Osteoblast (primary cell): ENCODE results near the gene RBM20. TPM values are rescaled to one million over a fixed set of nuclear protein-coding genes. Genes with fewer than 3 reads are reported as not detected.

Experiments
- DNase-seq: peaks from one replicate; pipeline ENCODE4 v3.0.0; 2011; ENCODE audit warnings: low spot score, mixed read lengths; ENCODE audit not compliant: insufficient read length; ENCODE audit errors: missing footprints
- H2AFZ ChIP-seq: 2 replicates; pipeline ENCODE4 v1.6.0; 2011; ENCODE audit warnings: mild to moderate bottlenecking, low read length
- H3K27ac ChIP-seq: 2 replicates; pipeline ENCODE4 v1.5.1; 2011; ENCODE audit warnings: mild to moderate bottlenecking, low read depth, low read length, moderate library complexity
- H3K27me3 ChIP-seq: 2 replicates; pipeline ENCODE4 v1.6.0; 2012; ENCODE audit warnings: mild to moderate bottlenecking, control low read depth, inconsistent platforms, low read length, moderate library complexity; ENCODE audit not compliant: insufficient read depth
- H3K36me3 ChIP-seq: 2 replicates; pipeline ENCODE4 v1.5.1; 2011; ENCODE audit warnings: mild to moderate bottlenecking, low read length, control low read depth, moderate library complexity; ENCODE audit not compliant: insufficient read depth
- H3K4me1 ChIP-seq: 2 replicates; pipeline ENCODE4 v1.5.1; 2011; ENCODE audit warnings: mild to moderate bottlenecking, low read length, control low read depth, moderate library complexity; ENCODE audit not compliant: insufficient read depth
- H3K4me2 ChIP-seq: 2 replicates; pipeline ENCODE4 v1.6.0; 2011; ENCODE audit warnings: mild to moderate bottlenecking, low read length; ENCODE audit not compliant: insufficient read depth
- H3K4me3 ChIP-seq: fragments of 200-600 bp; sonication (generic); 3 replicates; pipeline ENCODE4 v1.5.1; 2012; ENCODE audit warnings: mild to moderate bottlenecking, low read length, inconsistent platforms; ENCODE audit not compliant: insufficient read depth
- H3K79me2 ChIP-seq: 2 replicates; pipeline ENCODE4 v1.6.0; 2012; ENCODE audit warnings: mild to moderate bottlenecking, low read length, control low read depth, inconsistent platforms; ENCODE audit not compliant: insufficient read depth
- H3K9me3 ChIP-seq: 2 replicates; pipeline ENCODE4 v1.5.1; 2011; ENCODE audit warnings: low read depth, low read length, control low read depth
- H4K20me1 ChIP-seq: 2 replicates; pipeline ENCODE4 v1.6.0; 2012; ENCODE audit warnings: mild to moderate bottlenecking, low read length, control low read depth; ENCODE audit not compliant: insufficient read depth
- total RNA-seq: library from RNA; depleted of rRNA; stranded (reverse); fragments of >200 nt; gene quantifications from 2 replicates; pipeline ENCODE4 v1.2.3, GENCODE V29; 2012
- TF ChIP-seq, protein P1 (sequence below): IDR thresholded peaks from 2 replicates; pipeline ENCODE4 v1.5.1; 2011; ENCODE audit warnings: mild to moderate bottlenecking, low read depth, low read length, moderate library complexity; ENCODE audit errors: extremely low read depth

The RBM20 gene
- total RNA-seq, 1 donor = not detected

DNA sequence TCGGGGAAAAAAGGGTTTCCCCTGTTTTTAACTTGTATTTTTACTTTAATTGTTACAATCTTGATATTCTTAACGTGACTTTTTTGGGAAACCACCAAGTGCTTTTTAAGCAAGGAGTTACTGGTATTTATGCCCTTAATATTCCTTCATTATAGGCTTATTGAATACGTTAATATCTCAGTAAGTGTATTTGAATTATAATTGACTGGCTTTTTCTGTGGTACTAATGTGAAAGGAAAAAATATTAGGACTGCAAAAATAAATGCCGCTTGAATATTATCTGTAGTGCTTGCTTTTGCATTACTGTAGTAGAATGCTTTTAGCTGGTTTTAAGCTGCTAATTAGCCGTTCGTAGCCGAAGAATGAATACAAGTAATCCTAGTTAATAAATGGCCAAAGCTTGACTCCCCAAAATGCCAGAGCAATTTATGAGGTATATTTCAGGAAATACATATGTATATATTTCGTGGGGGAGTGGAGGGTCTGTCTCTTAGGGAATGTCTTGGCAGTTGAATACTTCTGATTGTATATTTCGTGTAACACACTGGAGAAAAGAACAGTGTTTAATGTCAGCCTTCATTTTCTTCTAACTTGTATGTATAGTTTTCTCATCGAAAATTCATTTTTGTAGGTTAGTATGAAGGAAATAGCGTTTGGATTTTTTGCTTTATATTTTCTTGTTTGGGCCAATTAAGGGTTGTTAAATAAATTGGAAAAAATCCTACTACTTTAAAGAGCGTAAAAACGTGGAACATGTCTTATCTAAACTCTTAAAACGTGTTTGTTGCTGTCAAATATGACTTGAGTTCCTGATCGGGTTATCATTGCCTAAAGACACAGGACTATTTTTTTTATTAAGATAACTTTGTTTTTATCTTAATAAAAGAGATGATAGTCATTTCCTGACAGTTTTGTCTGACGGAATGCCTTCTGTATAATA lies 229.1 kb downstream of the RBM20 start:
- H3K4me2 ChIP-seq = peak overlapping the region; percentile 82
- H4K20me1 ChIP-seq = no peaks in the 10 kb centered on the region
- H3K9me3 ChIP-seq = no peaks in the 10 kb centered on the region
- H3K4me3 ChIP-seq = peak overlapping the region; percentile 88
- no peaks in the 10 kb centered on the region for H3K36me3 ChIP-seq
- no peak for DNase-seq
- H3K4me1 ChIP-seq = peaks cover 19% of the 10 kb centered on the region
- peak overlapping the region; percentile 95 for H3K27ac ChIP-seq
- no peaks in the 10 kb centered on the region for H3K27me3 ChIP-seq
- H2AFZ ChIP-seq = no peak overlapping the region
- peaks cover 56% of the 10 kb centered on the region for H3K79me2 ChIP-seq
- TF ChIP-seq, protein P1, sequence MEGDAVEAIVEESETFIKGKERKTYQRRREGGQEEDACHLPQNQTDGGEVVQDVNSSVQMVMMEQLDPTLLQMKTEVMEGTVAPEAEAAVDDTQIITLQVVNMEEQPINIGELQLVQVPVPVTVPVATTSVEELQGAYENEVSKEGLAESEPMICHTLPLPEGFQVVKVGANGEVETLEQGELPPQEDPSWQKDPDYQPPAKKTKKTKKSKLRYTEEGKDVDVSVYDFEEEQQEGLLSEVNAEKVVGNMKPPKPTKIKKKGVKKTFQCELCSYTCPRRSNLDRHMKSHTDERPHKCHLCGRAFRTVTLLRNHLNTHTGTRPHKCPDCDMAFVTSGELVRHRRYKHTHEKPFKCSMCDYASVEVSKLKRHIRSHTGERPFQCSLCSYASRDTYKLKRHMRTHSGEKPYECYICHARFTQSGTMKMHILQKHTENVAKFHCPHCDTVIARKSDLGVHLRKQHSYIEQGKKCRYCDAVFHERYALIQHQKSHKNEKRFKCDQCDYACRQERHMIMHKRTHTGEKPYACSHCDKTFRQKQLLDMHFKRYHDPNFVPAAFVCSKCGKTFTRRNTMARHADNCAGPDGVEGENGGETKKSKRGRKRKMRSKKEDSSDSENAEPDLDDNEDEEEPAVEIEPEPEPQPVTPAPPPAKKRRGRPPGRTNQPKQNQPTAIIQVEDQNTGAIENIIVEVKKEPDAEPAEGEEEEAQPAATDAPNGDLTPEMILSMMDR = no peak

DNA sequence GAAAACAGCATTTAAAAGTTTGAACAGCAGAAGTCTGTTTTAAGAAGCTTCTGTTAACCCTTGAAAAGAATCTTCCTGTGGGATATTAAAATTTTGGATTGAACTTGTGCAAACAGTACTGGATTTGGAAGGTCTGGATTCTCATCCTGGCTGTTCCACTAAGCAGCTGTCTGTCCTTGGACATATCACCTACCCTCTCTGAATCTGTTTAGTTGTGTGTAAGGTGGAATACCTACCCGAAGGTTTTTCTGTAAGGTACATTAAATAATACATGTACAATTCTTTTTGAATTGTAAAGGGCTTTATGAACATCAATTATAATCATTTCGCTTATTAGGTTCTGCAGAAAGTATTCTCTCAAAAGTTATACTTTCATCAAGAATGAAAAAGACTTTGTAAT lies 229.8 kb downstream of the RBM20 start:
- Histone ChIP-seq H3K36me3 (peaks cover 5% of the 10 kb centered on the region), H3K4me1 (peaks cover 19% of the 10 kb centered on the region), H3K4me2 (peak overlapping the region; percentile 82), H2AFZ (no peak overlapping the region), H3K9me3 (no peaks in the 10 kb centered on the region), H3K79me2 (peaks cover 63% of the 10 kb centered on the region), H3K27me3 (no peaks in the 10 kb centered on the region), H4K20me1 (no peaks in the 10 kb centered on the region), H3K4me3 (peak overlapping the region; percentile 88), H3K27ac (peak overlapping the region; percentile 95)
- DNase-seq = no peak
- TF ChIP-seq, protein P1 = no peak

DNA sequence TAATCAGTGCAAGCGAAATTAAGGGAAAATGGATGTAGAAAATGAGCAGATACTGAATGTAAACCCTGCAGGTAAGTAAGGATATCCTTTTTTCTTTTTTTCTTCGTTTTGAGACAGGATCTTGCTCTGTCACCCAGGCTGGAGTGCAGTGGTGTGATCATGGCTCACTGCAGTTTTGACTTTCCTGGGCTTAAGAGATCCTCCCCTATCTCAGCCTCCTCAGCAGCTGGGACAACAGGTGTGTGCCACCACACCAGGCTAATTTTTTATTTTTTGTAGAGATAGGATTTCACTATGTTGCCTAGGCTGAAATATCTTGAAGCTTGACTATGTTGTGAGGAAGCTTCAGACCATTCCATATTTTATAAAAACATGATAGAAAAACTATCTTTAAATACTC lies 231.9 kb downstream of the RBM20 start:
- no peaks in the 10 kb centered on the region for H3K27me3 ChIP-seq
- TF ChIP-seq, protein P1 = no peak
- H2AFZ ChIP-seq = no peak overlapping the region
- no peak overlapping the region for H3K27ac ChIP-seq
- no peak overlapping the region for H3K4me2 ChIP-seq
- H3K9me3 ChIP-seq = no peaks in the 10 kb centered on the region
- peaks cover 78% of the 10 kb centered on the region for H3K79me2 ChIP-seq
- DNase-seq = no peak
- peaks cover 9% of the 10 kb centered on the region for H3K36me3 ChIP-seq
- H4K20me1 ChIP-seq = no peaks in the 10 kb centered on the region
- no peak overlapping the region for H3K4me3 ChIP-seq
- H3K4me1 ChIP-seq = peaks cover 25% of the 10 kb centered on the region

DNA sequence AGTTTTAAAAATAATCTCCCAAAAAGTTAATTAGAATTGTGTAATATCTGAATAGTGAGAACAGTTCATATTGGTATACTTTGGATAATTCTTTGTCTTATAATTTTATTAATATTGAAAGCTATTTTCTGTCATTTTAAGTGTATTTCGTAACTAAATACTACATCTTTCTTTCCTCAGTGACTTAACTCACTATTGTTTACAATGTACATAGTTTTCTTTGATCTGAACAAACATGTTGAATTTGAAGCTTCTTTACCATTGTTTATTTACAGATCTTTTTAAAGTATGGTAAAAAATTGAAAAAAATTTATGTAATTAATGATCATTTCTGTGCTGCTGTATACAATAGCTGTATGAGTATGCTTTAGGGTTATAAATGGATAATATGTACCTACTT lies 232.7 kb downstream of the RBM20 start:
- no peaks in the 10 kb centered on the region for H4K20me1 ChIP-seq
- peaks cover 12% of the 10 kb centered on the region for H3K36me3 ChIP-seq
- H3K4me1 ChIP-seq = peaks cover 26% of the 10 kb centered on the region
- H3K79me2 ChIP-seq = peaks cover 81% of the 10 kb centered on the region
- no peak overlapping the region for H3K4me3 ChIP-seq
- no peaks in the 10 kb centered on the region for H3K9me3 ChIP-seq
- DNase-seq = no peak
- TF ChIP-seq, protein P1 = no peak
- H2AFZ ChIP-seq = no peak overlapping the region
- no peak overlapping the region for H3K27ac ChIP-seq
- H3K27me3 ChIP-seq = no peaks in the 10 kb centered on the region
- H3K4me2 ChIP-seq = no peak overlapping the region
